Kidney (tissue), 14 donors: Measurements from ENCODE around the gene HPRT1. TPM values are rescaled to one million over a fixed set of nuclear protein-coding genes. Genes with fewer than 3 reads are reported as not detected.

ENCODE experiments used
- DNase-seq, 5 donors: peaks; one replicate each; pipeline ENCODE4 v3.0.0-alpha.2; 2013 to 2020
- FAIRE-seq: peaks from 2 replicates; lab custom pipeline; 2012; peaks lifted over from hg19 to GRCh38; lab: Jason Lieb, UNC
- H3K27ac ChIP-seq, 2 donors: one replicate each; pipeline ENCODE4 v1.7.0; 2013; ENCODE audit warnings: low read depth in 2 of 2, low read length in 2 of 2, inconsistent platforms in 1 of 2
- H3K27me3 ChIP-seq: one replicate; pipeline ENCODE4 v1.7.1; 2013; ENCODE audit warnings: low read length, inconsistent platforms; ENCODE audit not compliant: control insufficient read depth, insufficient read depth
- H3K36me3 ChIP-seq, 3 donors: one replicate each; pipeline versions ENCODE4 v1.7.0 to v1.7.1; 2013; ENCODE audit warnings: low read length in 3 of 3, control low read depth in 1 of 3, inconsistent platforms in 1 of 3; ENCODE audit not compliant: insufficient read depth in 3 of 3, control insufficient read depth in 2 of 3
- H3K4me1 ChIP-seq, 3 donors: one replicate each; pipeline versions ENCODE4 v1.7.0 to v1.7.1; 2013; ENCODE audit warnings: low read length in 3 of 3, inconsistent platforms in 1 of 3, low read depth in 1 of 3; ENCODE audit not compliant: control insufficient read depth in 2 of 3, insufficient read depth in 2 of 3
- H3K4me3 ChIP-seq, 3 donors: one replicate each; pipeline versions ENCODE4 v1.7.0 to v1.8.1; 2013; ENCODE audit warnings: low read length in 3 of 3, control low read depth in 1 of 3, inconsistent platforms in 1 of 3
- H3K9ac ChIP-seq, 3 donors: one replicate each; pipeline versions ENCODE4 v1.7.0 to v1.7.1; 2013; ENCODE audit warnings: low read length in 3 of 3, control low read depth in 1 of 3, inconsistent platforms in 1 of 3
- H3K9me3 ChIP-seq, 3 donors: one replicate each; pipeline versions ENCODE4 v1.7.0 to v1.7.1; 2013; ENCODE audit warnings: low read length in 3 of 3, control low read depth in 1 of 3, inconsistent platforms in 1 of 3; ENCODE audit not compliant: control insufficient read depth in 2 of 3, insufficient read depth in 1 of 3
- intact Hi-C: fragments of 100-400 bp; cut with DNase I; formaldehyde crosslinking; loops from one replicate; pipeline ENCODE4 v1.11.1; 2022
- polyA plus RNA-seq: library from polyadenylated mRNA; stranded (reverse); fragments of 350-450 nt; fragmentation: Illumina TruSeq; extraction: RNeasy Lipid Tissue Mini Kit (QIAGEN cat#74804); gene quantifications from one replicate; pipeline ENCODE4 v1.2.3, GENCODE V29; 2014; ENCODE audit warnings: low read depth, low replicate concordance; ENCODE audit not compliant: insufficient read depth
- total RNA-seq: library from RNA; stranded (reverse); fragmentation: NEBNext Ultra II Directional; extraction: Animal tissue kit (Norgen Biotek cat#: 25700); gene quantifications from one replicate; pipeline ENCODE4 v1.2.1, GENCODE V29; 2021
- TF ChIP-seq, protein P1 (sequence below): IDR thresholded peaks from 3 replicates; pipeline ENCODE4 v1.5.1; 2012; ENCODE audit warnings: mild to moderate bottlenecking, moderate library complexity, borderline replicate concordance; ENCODE audit not compliant: insufficient read depth; ENCODE audit errors: extremely low read depth
- donor health status: control.
- donor health status: control.
- donor health status: control.
- donor health status: control.
- donor health status: control.
- donor health status: DM: yes; HTN: yes; CAD: no.
- donor health status: Normal renal cell carcinoma (clear cell type).

Gene HPRT1
- total and polyA plus RNA-seq, 2 donors from 2014 or later = 57.8 to 75.0 TPM

DNA sequence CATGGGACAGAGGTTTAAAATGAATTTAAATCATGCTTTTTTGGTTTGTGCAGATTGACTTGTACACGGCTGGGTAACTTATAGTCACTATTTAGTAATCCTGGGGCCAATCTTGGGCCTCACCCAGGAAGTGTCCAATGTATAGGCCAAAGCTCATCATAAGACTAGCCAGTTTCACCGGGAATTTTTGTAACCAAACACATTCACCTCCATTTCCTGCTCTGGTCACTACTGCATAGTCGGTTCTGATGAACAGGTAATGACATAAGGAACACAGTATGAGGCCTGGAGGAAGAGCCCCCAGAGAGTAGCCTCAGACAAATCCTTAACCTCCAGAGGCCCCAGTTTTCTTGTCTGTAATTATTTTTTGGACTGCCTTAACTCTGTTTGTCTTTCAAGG is 81.9 kb downstream of the HPRT1 start:
- H3K27me3 ChIP-seq = peaks cover 3% of the 10 kb centered on the region
- H3K4me3 ChIP-seq = no peak overlapping the region
- peaks cover 0 to 3% (median 2%) of the 10 kb centered on the region in 3 donors for H3K4me1 ChIP-seq
- H3K27ac ChIP-seq = no peak overlapping the region
- H3K36me3 ChIP-seq = no peaks in the 10 kb centered on the region
- intact Hi-C loops = no loop called here
- TF ChIP-seq, protein P1, sequence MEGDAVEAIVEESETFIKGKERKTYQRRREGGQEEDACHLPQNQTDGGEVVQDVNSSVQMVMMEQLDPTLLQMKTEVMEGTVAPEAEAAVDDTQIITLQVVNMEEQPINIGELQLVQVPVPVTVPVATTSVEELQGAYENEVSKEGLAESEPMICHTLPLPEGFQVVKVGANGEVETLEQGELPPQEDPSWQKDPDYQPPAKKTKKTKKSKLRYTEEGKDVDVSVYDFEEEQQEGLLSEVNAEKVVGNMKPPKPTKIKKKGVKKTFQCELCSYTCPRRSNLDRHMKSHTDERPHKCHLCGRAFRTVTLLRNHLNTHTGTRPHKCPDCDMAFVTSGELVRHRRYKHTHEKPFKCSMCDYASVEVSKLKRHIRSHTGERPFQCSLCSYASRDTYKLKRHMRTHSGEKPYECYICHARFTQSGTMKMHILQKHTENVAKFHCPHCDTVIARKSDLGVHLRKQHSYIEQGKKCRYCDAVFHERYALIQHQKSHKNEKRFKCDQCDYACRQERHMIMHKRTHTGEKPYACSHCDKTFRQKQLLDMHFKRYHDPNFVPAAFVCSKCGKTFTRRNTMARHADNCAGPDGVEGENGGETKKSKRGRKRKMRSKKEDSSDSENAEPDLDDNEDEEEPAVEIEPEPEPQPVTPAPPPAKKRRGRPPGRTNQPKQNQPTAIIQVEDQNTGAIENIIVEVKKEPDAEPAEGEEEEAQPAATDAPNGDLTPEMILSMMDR = no peak
- DNase-seq = no peak
- H3K9me3 ChIP-seq = no peaks in the 10 kb centered on the region
- no peak overlapping the region for H3K9ac ChIP-seq
- no peak for FAIRE-seq

DNA sequence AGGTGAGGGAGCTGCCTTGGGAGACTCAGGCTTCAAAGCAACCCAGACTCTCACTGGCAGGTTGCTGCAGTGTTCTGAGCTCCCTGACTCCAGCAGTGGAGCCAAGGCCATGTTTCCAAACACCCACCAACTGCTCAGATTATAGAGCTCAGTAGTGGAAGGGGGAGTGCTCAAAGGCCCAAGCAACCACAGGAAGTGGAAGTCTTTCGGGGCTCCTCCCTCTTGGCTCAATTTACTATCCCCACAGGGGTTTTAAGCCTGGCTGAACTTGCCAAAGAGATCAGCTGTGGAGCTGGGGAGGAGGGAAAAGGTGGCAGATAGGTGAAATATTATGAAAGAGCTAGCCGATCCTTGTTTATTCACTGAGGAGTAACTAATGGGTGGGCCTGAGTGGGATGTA is 82.5 kb downstream of the HPRT1 start:
- DNase-seq (peak in 3 of 5 donors; percentile 62 to 88 (median 83)), FAIRE-seq (no peak)
- H3K9me3 ChIP-seq = no peaks in the 10 kb centered on the region
- H3K27ac ChIP-seq = no peak overlapping the region
- peaks cover 3% of the 10 kb centered on the region for H3K27me3 ChIP-seq
- TF ChIP-seq, protein P1 = no peak
- H3K4me3 ChIP-seq = no peak overlapping the region
- no peaks in the 10 kb centered on the region for H3K36me3 ChIP-seq
- peaks cover 0 to 3% (median 2%) of the 10 kb centered on the region in 3 donors for H3K4me1 ChIP-seq
- intact Hi-C loops = no loop called here
- no peak overlapping the region for H3K9ac ChIP-seq

DNA sequence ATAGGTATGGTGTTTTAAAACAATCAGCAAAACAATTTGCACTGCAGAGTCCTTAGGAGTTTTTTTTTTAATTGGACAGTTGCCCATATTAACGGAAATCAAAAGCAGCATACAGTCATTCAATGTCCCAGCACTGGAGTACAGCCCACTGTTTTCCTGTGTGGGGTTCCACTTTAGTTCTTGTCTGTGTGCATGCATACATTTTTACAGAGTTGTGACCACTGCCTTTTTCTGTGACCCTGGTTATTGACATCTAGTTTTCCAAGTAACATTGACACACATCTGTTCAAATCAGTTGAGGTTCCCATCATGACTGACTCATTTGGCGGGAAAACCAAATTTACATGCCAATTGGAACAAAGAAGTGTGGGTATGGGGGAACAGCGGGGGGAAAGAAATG is 83.3 kb downstream of the HPRT1 start:
- no peak for DNase-seq
- FAIRE-seq = no peak
- H3K4me3 ChIP-seq = no peak overlapping the region
- TF ChIP-seq, protein P1 = no peak
- H3K27me3 ChIP-seq = peaks cover 3% of the 10 kb centered on the region
- H3K9ac ChIP-seq = no peak overlapping the region
- intact Hi-C loops = no loop called here
- peaks cover 0 to 3% (median 2%) of the 10 kb centered on the region in 3 donors for H3K4me1 ChIP-seq
- no peaks in the 10 kb centered on the region for H3K36me3 ChIP-seq
- H3K9me3 ChIP-seq = no peaks in the 10 kb centered on the region
- no peak overlapping the region for H3K27ac ChIP-seq

DNA sequence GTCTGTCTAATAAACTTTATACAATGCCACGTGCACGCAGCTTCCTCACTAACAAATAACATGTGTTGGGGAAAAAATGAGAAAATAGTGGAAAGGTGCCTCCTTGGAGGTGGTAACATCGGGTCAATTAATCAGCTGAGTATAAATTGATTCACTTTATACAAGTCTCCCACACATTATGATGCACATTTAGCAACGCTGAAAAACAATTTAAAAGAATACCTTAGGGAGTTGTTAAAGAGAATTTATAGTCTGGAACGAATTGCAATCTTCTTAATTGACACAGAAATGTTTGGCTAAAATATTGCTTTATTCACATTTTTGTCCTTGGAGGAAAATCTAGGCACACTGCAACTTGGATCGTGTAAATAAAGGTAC is 84.2 kb downstream of the HPRT1 start:
- intact Hi-C loops = no loop called here
- FAIRE-seq (no peak), DNase-seq (no peak)
- Histone ChIP-seq H3K27ac (peak overlapping the region in 1 of 2 donors; percentile 32), H3K9me3 (no peaks in the 10 kb centered on the region), H3K9ac (peak overlapping the region in 1 of 3 donors; percentile 19), H3K27me3 (peaks cover 3% of the 10 kb centered on the region), H3K4me1 (peaks cover 0 to 3% (median 2%) of the 10 kb centered on the region in 3 donors), H3K36me3 (no peaks in the 10 kb centered on the region), H3K4me3 (peak overlapping the region in 2 of 3 donors; percentile 20 to 21)
- TF ChIP-seq, protein P1 = no peak
